Measurements from ENCODE around the gene CWC22. TPM values are rescaled to one million over a fixed set of nuclear protein-coding genes. Genes with fewer than 3 reads are reported as not detected.

Gene CWC22
- total and polyA plus RNA-seq, 2 donors (not counting 3 experiments of a cell fraction or from before 2014, with no cell fraction given) = 1.8 to 15.7 TPM

DNA sequence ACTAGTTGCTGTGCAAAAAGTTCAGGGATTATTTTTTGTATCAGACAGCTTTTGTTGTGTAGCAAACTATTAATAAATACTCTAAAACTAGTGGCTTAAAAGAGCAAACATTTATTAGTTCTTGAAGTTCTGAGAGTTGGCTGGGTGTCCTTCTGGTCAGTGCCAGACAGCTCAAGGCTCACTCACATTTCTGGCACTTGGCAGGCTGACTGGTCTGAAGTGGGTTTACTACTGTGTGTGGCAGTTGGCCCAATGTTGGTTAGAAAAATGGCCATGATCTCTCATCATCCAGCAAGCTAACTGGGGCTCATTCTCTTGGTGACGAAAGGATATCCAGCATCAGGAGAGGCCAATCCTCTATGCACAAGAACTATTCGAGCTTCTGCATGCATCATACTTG is 74.3 kb downstream of the CWC22 start:
- Histone ChIP-seq H3K4me3 (replicated peaks in 1 of 3; ENCODE audit: insufficient read depth in 1 of 3, low read depth in 1 of 3, low read length in 3 of 3) (no peak overlapping the region), H3K9me3 (replicated peaks; ENCODE audit: control insufficient read depth, insufficient read depth, low read length) (no peaks in the 10 kb centered on the region), H2AFZ (ENCODE audit: low read depth, low read length) (no peak overlapping the region), H3K4me2 (ENCODE audit: insufficient read depth, low read length) (no peak overlapping the region), H3K9me1 (replicated peaks; ENCODE audit: control insufficient read depth, extremely low read depth, insufficient read depth, low read length) (no peaks in the 10 kb centered on the region), H3K27ac (ENCODE audit: insufficient read depth, low read depth, low read length) (no peak overlapping the region), H3K9ac (replicated peaks; ENCODE audit: extremely low read depth, insufficient read depth, low read length) (no peak overlapping the region), H3K27me3 (ENCODE audit: control insufficient read depth in 2 of 2, insufficient read depth in 2 of 2, low read length in 2 of 2) (no peaks in the 10 kb centered on the region), H3K79me2 (ENCODE audit: control insufficient read depth, insufficient read depth, low read length) (no peaks in the 10 kb centered on the region), H3K36me3 (ENCODE audit: control insufficient read depth in 2 of 2, extremely low read depth in 1 of 2, insufficient read depth in 2 of 2, low read length in 2 of 2) (no peaks in the 10 kb centered on the region), H4K20me1 (replicated peaks; ENCODE audit: control insufficient read depth, extremely low read depth, insufficient read depth, low read length) (no peaks in the 10 kb centered on the region), H3K4me1 (ENCODE audit: control insufficient read depth, extremely low read depth, insufficient read depth, low read length) (no peaks in the 10 kb centered on the region)
- dilution Hi-C loops (cut with MboI; ENCODE audit: extremely low pct_ligation_motif_present, low sequenced_read_pairs) = no loop called here
- ChIA-PET CTCF (interaction anchor here (0.9 kb wide), 1 partner anchor 17 kb away, joined by 3 read pairs; no protein-coding TSS in a partner anchor), POLR2A (no interaction called here)
- intact Hi-C loops (cut with micrococcal nuclease) = no loop called here
- no peak for TF ChIP-seq FOS (IDR thresholded peaks at IDR 0.05; ENCODE audit: borderline replicate concordance, insufficient read depth, low read length)
- TF ChIP-seq POLR2AphosphoS5 (IDR thresholded peaks at IDR 0.05; ENCODE audit: insufficient read depth, low read depth, low read length) = no peak
- TF ChIP-seq, protein P1, sequence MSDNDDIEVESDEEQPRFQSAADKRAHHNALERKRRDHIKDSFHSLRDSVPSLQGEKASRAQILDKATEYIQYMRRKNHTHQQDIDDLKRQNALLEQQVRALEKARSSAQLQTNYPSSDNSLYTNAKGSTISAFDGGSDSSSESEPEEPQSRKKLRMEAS (IDR thresholded peaks at IDR 0.05; ENCODE audit: insufficient read depth, insufficient read length) = no peak
- TF ChIP-seq, protein P2, sequence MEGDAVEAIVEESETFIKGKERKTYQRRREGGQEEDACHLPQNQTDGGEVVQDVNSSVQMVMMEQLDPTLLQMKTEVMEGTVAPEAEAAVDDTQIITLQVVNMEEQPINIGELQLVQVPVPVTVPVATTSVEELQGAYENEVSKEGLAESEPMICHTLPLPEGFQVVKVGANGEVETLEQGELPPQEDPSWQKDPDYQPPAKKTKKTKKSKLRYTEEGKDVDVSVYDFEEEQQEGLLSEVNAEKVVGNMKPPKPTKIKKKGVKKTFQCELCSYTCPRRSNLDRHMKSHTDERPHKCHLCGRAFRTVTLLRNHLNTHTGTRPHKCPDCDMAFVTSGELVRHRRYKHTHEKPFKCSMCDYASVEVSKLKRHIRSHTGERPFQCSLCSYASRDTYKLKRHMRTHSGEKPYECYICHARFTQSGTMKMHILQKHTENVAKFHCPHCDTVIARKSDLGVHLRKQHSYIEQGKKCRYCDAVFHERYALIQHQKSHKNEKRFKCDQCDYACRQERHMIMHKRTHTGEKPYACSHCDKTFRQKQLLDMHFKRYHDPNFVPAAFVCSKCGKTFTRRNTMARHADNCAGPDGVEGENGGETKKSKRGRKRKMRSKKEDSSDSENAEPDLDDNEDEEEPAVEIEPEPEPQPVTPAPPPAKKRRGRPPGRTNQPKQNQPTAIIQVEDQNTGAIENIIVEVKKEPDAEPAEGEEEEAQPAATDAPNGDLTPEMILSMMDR (IDR thresholded peaks at IDR 0.05; ENCODE audit: extremely low read depth in 1 of 2, insufficient read depth in 1 of 2, low read depth in 1 of 2, low read length in 2 of 2) = no peak
- TF ChIP-seq EZH2 (IDR thresholded peaks at IDR 0.05; ENCODE audit: borderline replicate concordance, low read depth, low read length, severe bottlenecking) = no peak
- TF ChIP-seq MYC (IDR thresholded peaks at IDR 0.05; ENCODE audit: low read depth, low read length) = no peak
- TF ChIP-seq JUN (IDR thresholded peaks at IDR 0.05; ENCODE audit: borderline replicate concordance, insufficient read depth, insufficient read length, low read depth) = no peak
- no peak for TF ChIP-seq POLR2A (IDR thresholded peaks at IDR 0.05; ENCODE audit: low read depth, low read length)
- no TSS peak for BruUV-seq (replicated peaks)
- no peak for DNase-seq (ENCODE audit: low read depth, low spot score)
- FAIRE-seq = no peak
